HEK293 (cell line): ENCODE data around the gene NAT8L.

Experiments used
- CTCF ChIA-PET: fragments of 350-600 bp; formaldehyde crosslinking; extraction: SDS; loops from one replicate; lab custom pipeline; 2021; ENCODE audit warnings: antibody characterized with exemption; lab: Yijun Ruan, JAX
- POLR2A ChIA-PET: fragments of 300-600 bp; formaldehyde crosslinking; extraction: SDS; loops from one replicate; lab custom pipeline; 2020; ENCODE audit warnings: antibody characterized with exemption, inconsistent platforms; lab: Yijun Ruan, JAX
- H3K27ac ChIP-seq: fragments of 200-500 bp; sonication (Bioruptor generic); 2 replicates; pipeline ENCODE4 v1.5.1; 2014; ENCODE audit warnings: low read depth, low read length, control low read depth, inconsistent platforms; ENCODE audit errors: extremely low read depth
- H3K36me3 ChIP-seq, 2 experiments: fragments of 200-500 bp in 1 of 2; sonication (Bioruptor generic) in 1 of 2; 1 replicate in 1 of 2; 2 replicates in 1 of 2; pipeline ENCODE4 v1.5.1; 2014 to 2017; ENCODE audit warnings: inconsistent platforms in 2 of 2, low read length in 2 of 2; ENCODE audit not compliant: control insufficient read depth in 2 of 2, insufficient read depth in 1 of 2
- H3K4me1 ChIP-seq: fragments of 200-500 bp; sonication (Bioruptor generic); 2 replicates; pipeline ENCODE4 v1.5.1; 2014; ENCODE audit warnings: mild to moderate bottlenecking, low read length, inconsistent platforms; ENCODE audit not compliant: control insufficient read depth, insufficient read depth
- H3K4me3 ChIP-seq: 2 replicates; pipeline ENCODE4 v1.5.1; 2011; ENCODE audit warnings: low read depth, mild to moderate bottlenecking, control low read depth, low read length, moderate library complexity
- H3K9me3 ChIP-seq: fragments of 200-500 bp; sonication (Bioruptor generic); 2 replicates; pipeline ENCODE4 v1.5.1; 2014; ENCODE audit warnings: low read depth, low read length, inconsistent platforms; ENCODE audit not compliant: control insufficient read depth, insufficient read depth
- ATF2 ChIP-seq: fragments of 450-650 bp; formaldehyde crosslinking; IDR thresholded peaks from 2 replicates; pipeline ENCODE4 v1.5.1; 2016; ENCODE audit warnings: missing biosample characterization, missing genetic modification characterization, low read depth
- EGR2 ChIP-seq: fragments of 450-650 bp; formaldehyde crosslinking; IDR thresholded peaks from 2 replicates; pipeline ENCODE4 v1.5.1; 2016; ENCODE audit warnings: low read depth, missing biosample characterization, missing genetic modification characterization
- KLF1 ChIP-seq: fragments of 450-650 bp; formaldehyde crosslinking; IDR thresholded peaks from 2 replicates; pipeline ENCODE4 v1.5.1; 2016; ENCODE audit warnings: missing biosample characterization, missing genetic modification characterization
- PRDM10 ChIP-seq: fragments of 450-650 bp; formaldehyde crosslinking; IDR thresholded peaks from 2 replicates; pipeline ENCODE4 v1.5.1; 2016; ENCODE audit warnings: missing biosample characterization, missing genetic modification characterization
- SP7 ChIP-seq: fragments of 450-650 bp; formaldehyde crosslinking; IDR thresholded peaks from 2 replicates; pipeline ENCODE4 v1.5.1; 2016; ENCODE audit warnings: missing biosample characterization, missing genetic modification characterization
- TCF7L2 ChIP-seq: IDR thresholded peaks from 2 replicates; pipeline ENCODE4 v1.6.1; 2011; ENCODE audit warnings: low read depth, mild to moderate bottlenecking, inconsistent platforms, low read length, moderate library complexity, borderline replicate concordance
- ZNF16 ChIP-seq: fragments of 450-650 bp; formaldehyde crosslinking; IDR thresholded peaks from 2 replicates; pipeline ENCODE4 v1.5.1; 2016; ENCODE audit warnings: low read depth, missing biosample characterization, missing genetic modification characterization
- ZNF175 ChIP-seq: fragments of 450-650 bp; formaldehyde crosslinking; IDR thresholded peaks from 2 replicates; pipeline ENCODE4 v1.5.1; 2016; ENCODE audit warnings: missing biosample characterization, missing genetic modification characterization
- ZNF221 ChIP-seq: fragments of 450-650 bp; formaldehyde crosslinking; IDR thresholded peaks from 2 replicates; pipeline ENCODE4 v1.5.1; 2017; ENCODE audit warnings: missing biosample characterization, missing genetic modification characterization, borderline replicate concordance
- ZNF416 ChIP-seq: fragments of 450-650 bp; formaldehyde crosslinking; IDR thresholded peaks from 2 replicates; pipeline ENCODE4 v1.5.1; 2016; ENCODE audit warnings: missing biosample characterization, missing genetic modification characterization
- ZNF501 ChIP-seq: fragments of 450-650 bp; formaldehyde crosslinking; IDR thresholded peaks from 2 replicates; pipeline ENCODE4 v1.5.1; 2016; ENCODE audit warnings: missing biosample characterization, missing genetic modification characterization
- ZNF623 ChIP-seq: fragments of 450-650 bp; formaldehyde crosslinking; IDR thresholded peaks from 2 replicates; pipeline ENCODE4 v1.5.1; 2016; ENCODE audit warnings: missing biosample characterization, missing genetic modification characterization
- ZNF654 ChIP-seq: fragments of 450-650 bp; formaldehyde crosslinking; IDR thresholded peaks from 2 replicates; pipeline ENCODE4 v1.5.1; 2016; ENCODE audit warnings: low read depth, missing biosample characterization, missing genetic modification characterization
- ZNF664 ChIP-seq: fragments of 450-650 bp; formaldehyde crosslinking; IDR thresholded peaks from 2 replicates; pipeline ENCODE4 v1.5.1; 2016; ENCODE audit warnings: missing biosample characterization, missing genetic modification characterization
- ZNF76 ChIP-seq: fragments of 450-650 bp; formaldehyde crosslinking; IDR thresholded peaks from 2 replicates; pipeline ENCODE4; 2016; ENCODE audit warnings: low read depth, missing biosample characterization, missing genetic modification characterization, borderline replicate concordance
- ZNF791 ChIP-seq: fragments of 450-650 bp; formaldehyde crosslinking; IDR thresholded peaks from 2 replicates; pipeline ENCODE4 v1.5.1; 2016; ENCODE audit warnings: missing biosample characterization, missing genetic modification characterization
- ZSCAN18 ChIP-seq: fragments of 450-650 bp; formaldehyde crosslinking; IDR thresholded peaks from 2 replicates; pipeline ENCODE4 v1.5.1; 2016; ENCODE audit warnings: missing biosample characterization, missing genetic modification characterization
- TF ChIP-seq, protein P1 (sequence below): fragments of 450-650 bp; formaldehyde crosslinking; IDR thresholded peaks from 2 replicates; pipeline ENCODE4 v1.5.1; 2016; ENCODE audit warnings: missing biosample characterization, missing genetic modification characterization
- TF ChIP-seq, protein P2 (sequence below): fragments of 450-650 bp; formaldehyde crosslinking; IDR thresholded peaks from 2 replicates; pipeline ENCODE4 v1.5.1; 2017; ENCODE audit warnings: missing biosample characterization, missing genetic modification characterization
- TF ChIP-seq, protein P3 (sequence below): fragments of 450-650 bp; formaldehyde crosslinking; IDR thresholded peaks from 2 replicates; pipeline ENCODE4 v1.5.1; 2016; ENCODE audit warnings: missing biosample characterization, missing genetic modification characterization

The NAT8L gene

GRCh38 chr4:2043396-2044118, 15.6 kb upstream of the NAT8L start (continued):
- TF ChIP-seq, protein P1, sequence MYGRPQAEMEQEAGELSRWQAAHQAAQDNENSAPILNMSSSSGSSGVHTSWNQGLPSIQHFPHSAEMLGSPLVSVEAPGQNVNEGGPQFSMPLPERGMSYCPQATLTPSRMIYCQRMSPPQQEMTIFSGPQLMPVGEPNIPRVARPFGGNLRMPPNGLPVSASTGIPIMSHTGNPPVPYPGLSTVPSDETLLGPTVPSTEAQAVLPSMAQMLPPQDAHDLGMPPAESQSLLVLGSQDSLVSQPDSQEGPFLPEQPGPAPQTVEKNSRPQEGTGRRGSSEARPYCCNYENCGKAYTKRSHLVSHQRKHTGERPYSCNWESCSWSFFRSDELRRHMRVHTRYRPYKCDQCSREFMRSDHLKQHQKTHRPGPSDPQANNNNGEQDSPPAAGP: no peak

- H3K36me3 ChIP-seq: peaks cover 0 to 6% of the 10 kb centered on the region in 2 experiments; a peak in 1 of 3 replicates
- ChIA-PET CTCF (interaction anchor here (0.7 kb wide), 1 partner anchor 19 kb away, joined by 3 read pairs; no protein-coding TSS in a partner anchor), POLR2A (no interaction called here)
- no peaks in the 10 kb centered on the region for H3K9me3 ChIP-seq
- no peak overlapping the region for H3K4me3 ChIP-seq
- no peaks in the 10 kb centered on the region for H3K4me1 ChIP-seq
- TF ChIP-seq ZNF623 (tag by site-specific recombination) (no peak), ZNF791 (tag by site-specific recombination) (no peak), ZNF654 (tag by site-specific recombination) (no peak), EGR2 (no peak), ZNF175 (tag by site-specific recombination) (no peak), ZNF221 (tag by site-specific recombination) (no peak), ATF2 (no peak), ZNF501 (tag by site-specific recombination) (no peak), TCF7L2 (no peak), ZSCAN18 (tag by site-specific recombination) (no peak), SP7 (tag by site-specific recombination) (no peak), ZNF76 (no peak), PRDM10 (tag by site-specific recombination) (no peak), KLF1 (tag by site-specific recombination) (no peak), ZNF416 (tag by site-specific recombination) (no peak), ZNF664 (tag by site-specific recombination) (no peak), ZNF16 (tag by site-specific recombination) (no peak)
- TF ChIP-seq, protein P2, sequence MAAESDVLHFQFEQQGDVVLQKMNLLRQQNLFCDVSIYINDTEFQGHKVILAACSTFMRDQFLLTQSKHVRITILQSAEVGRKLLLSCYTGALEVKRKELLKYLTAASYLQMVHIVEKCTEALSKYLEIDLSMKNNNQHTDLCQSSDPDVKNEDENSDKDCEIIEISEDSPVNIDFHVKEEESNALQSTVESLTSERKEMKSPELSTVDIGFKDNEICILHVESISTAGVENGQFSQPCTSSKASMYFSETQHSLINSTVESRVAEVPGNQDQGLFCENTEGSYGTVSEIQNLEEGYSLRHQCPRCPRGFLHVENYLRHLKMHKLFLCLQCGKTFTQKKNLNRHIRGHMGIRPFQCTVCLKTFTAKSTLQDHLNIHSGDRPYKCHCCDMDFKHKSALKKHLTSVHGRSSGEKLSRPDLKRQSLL (tag by site-specific recombination): no peak
- TF ChIP-seq, protein P3, sequence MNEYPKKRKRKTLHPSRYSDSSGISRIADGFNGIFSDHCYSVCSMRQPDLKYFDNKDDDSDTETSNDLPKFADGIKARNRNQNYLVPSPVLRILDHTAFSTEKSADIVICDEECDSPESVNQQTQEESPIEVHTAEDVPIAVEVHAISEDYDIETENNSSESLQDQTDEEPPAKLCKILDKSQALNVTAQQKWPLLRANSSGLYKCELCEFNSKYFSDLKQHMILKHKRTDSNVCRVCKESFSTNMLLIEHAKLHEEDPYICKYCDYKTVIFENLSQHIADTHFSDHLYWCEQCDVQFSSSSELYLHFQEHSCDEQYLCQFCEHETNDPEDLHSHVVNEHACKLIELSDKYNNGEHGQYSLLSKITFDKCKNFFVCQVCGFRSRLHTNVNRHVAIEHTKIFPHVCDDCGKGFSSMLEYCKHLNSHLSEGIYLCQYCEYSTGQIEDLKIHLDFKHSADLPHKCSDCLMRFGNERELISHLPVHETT (tag by site-specific recombination): no peak
- no peak overlapping the region for H3K27ac ChIP-seq
These were observed 15.0 kb upstream of the NAT8L start for GRCh38 chr4:2044119-2044485.
